ENCODE data around the gene HS6ST2.

DNA sequence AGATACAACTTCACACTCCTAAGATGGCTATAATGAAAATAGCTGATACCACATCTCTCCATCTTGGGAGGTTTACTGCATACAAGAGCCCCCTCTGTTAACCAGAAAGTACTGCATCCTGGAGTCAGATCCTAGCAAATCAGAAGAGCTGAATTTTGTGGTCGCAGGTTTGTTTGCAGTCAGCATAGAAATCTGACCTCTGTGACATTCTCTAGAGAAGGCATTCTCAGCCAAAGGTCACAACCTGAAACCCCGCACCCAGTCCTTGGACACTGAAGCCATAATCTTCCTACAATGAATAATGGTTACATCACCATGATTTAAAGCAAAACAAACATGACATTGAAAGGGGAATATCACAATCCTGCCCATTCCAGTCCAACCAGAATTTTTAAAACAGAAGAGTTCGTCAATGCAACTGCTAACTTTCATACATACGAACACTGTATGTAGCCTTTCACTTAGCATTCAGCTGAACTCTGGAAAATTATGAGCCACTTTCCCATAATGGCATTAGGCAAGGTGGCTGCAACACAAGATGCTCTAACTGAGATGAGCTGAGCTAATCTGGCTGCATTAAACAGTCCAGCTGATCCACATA is 17.6 kb downstream of the HS6ST2 start:
- TF ChIP-seq, protein P1, sequence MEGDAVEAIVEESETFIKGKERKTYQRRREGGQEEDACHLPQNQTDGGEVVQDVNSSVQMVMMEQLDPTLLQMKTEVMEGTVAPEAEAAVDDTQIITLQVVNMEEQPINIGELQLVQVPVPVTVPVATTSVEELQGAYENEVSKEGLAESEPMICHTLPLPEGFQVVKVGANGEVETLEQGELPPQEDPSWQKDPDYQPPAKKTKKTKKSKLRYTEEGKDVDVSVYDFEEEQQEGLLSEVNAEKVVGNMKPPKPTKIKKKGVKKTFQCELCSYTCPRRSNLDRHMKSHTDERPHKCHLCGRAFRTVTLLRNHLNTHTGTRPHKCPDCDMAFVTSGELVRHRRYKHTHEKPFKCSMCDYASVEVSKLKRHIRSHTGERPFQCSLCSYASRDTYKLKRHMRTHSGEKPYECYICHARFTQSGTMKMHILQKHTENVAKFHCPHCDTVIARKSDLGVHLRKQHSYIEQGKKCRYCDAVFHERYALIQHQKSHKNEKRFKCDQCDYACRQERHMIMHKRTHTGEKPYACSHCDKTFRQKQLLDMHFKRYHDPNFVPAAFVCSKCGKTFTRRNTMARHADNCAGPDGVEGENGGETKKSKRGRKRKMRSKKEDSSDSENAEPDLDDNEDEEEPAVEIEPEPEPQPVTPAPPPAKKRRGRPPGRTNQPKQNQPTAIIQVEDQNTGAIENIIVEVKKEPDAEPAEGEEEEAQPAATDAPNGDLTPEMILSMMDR (IDR thresholded peaks at IDR 0.05; ENCODE audit: low read depth, low read length, poor library complexity, severe bottlenecking): no peak
- no peak for TF ChIP-seq EZH2phosphoT487 (IDR thresholded peaks at IDR 0.05; ENCODE audit: borderline replicate concordance, low read length)

All from DOHH2 (cell line).